HepG2 (cell line): ENCODE results near the gene HEBP1. TPM values are rescaled to one million over a fixed set of nuclear protein-coding genes. Genes with fewer than 3 reads are reported as not detected.
A peak's percentile ranks its signal among the peaks of the same experiment; 100 is the strongest.

Experiments
- ATAC-seq: fragments of 200-7000 bp; cut with Tn5 transposase; 3 replicates; pipeline ENCODE4 v1.9.1; 2020; ENCODE audit warnings: mild to moderate bottlenecking, moderate library complexity
- BruUV-seq: library from RNA; stranded (reverse); fragments of 400-500 nt; replicated peaks from 2 replicates; lab custom pipeline; 2021; lab: Mats Ljungman, UMichigan
- CTCF ChIA-PET: fragments of 300-600 bp; formaldehyde crosslinking; extraction: SDS; loops from one replicate; lab custom pipeline; 2021; ENCODE audit warnings: low total read pairs, inconsistent platforms, low intra/inter-chr PET ratio; lab: Yijun Ruan, JAX
- POLR2A ChIA-PET: fragments of 350-600 bp; sonication (Branson Sonifier 250); formaldehyde crosslinking; loops from one replicate; lab custom pipeline; 2020; ENCODE audit warnings: antibody characterized with exemption, inconsistent platforms; lab: Yijun Ruan, JAX
- DNase-seq: peaks from one replicate; pipeline ENCODE4 v3.0.0-alpha.2; 2015; ENCODE audit warnings: low spot score
- FAIRE-seq: peaks from 3 replicates; lab custom pipeline; 2011; peaks lifted over from hg19 to GRCh38; lab: Jason Lieb, UNC
- H2AFZ ChIP-seq: one replicate; pipeline ENCODE4 v1.6.1; 2011; ENCODE audit warnings: low read length, inconsistent platforms
- H3K27ac ChIP-seq: fragments of 300-600 bp; 3 replicates; pipeline ENCODE4 v1.8.0; 2011; ENCODE audit warnings: mixed run types, mild to moderate bottlenecking, mixed read lengths, low read length, inconsistent platforms; ENCODE audit not compliant: insufficient read depth; ENCODE audit errors: extremely low read length
- H3K27me3 ChIP-seq, 2 experiments: fragments of 200-600 bp in 1 of 2; 2 replicates in 1 of 2; 3 replicates in 1 of 2; pipeline versions ENCODE4 v1.6.0 to v1.8.0; 2011; ENCODE audit warnings: low read length in 2 of 2, mild to moderate bottlenecking in 2 of 2, moderate library complexity in 2 of 2, inconsistent platforms in 1 of 2; ENCODE audit not compliant: insufficient read depth in 2 of 2, control insufficient read depth in 1 of 2
- H3K36me3 ChIP-seq, 2 experiments: fragments of 200-600 bp in 1 of 2; replicated peaks in 1 of 2; 2 replicates in 1 of 2; 3 replicates in 1 of 2; pipeline versions ENCODE4 v1.5.1 to v1.8.0; 2011; ENCODE audit warnings: low read length in 2 of 2, inconsistent platforms in 1 of 2; ENCODE audit not compliant: insufficient read depth in 2 of 2, control insufficient read depth in 1 of 2
- H3K4me1 ChIP-seq: 2 replicates; pipeline ENCODE4 v1.5.1; 2012; ENCODE audit warnings: low read length, inconsistent platforms; ENCODE audit not compliant: insufficient read depth
- H3K4me2 ChIP-seq: 2 replicates; pipeline ENCODE4 v1.6.0; 2011; ENCODE audit warnings: low read depth, low read length, inconsistent platforms
- H3K4me3 ChIP-seq, 3 experiments: fragments of 200-600 bp in 1 of 3; sonication (generic), shearing (Covaris generic) in 1 of 3; replicated peaks in 1 of 3; 2 replicates each; pipeline ENCODE4 v1.5.1; 2011 to 2016; ENCODE audit warnings: low read length in 3 of 3, inconsistent platforms in 2 of 3, low read depth in 2 of 3, mild to moderate bottlenecking in 2 of 3, control low read depth in 1 of 3, mixed read lengths in 1 of 3; ENCODE audit not compliant: insufficient read depth in 1 of 3
- H3K79me2 ChIP-seq: one replicate; pipeline ENCODE4 v1.6.1; 2011; ENCODE audit warnings: low read length, inconsistent platforms; ENCODE audit not compliant: insufficient read depth
- H3K9ac ChIP-seq: 2 replicates; pipeline ENCODE4 v1.6.0; 2011; ENCODE audit warnings: mild to moderate bottlenecking, low read depth, low read length, inconsistent platforms; ENCODE audit not compliant: insufficient read depth
- H3K9me3 ChIP-seq: 2 replicates; pipeline ENCODE4 v1.5.1; 2012; ENCODE audit warnings: mild to moderate bottlenecking, low read length
- H4K20me1 ChIP-seq: 2 replicates; pipeline ENCODE4 v1.6.0; 2011; ENCODE audit warnings: inconsistent platforms, mild to moderate bottlenecking, low read length, moderate library complexity; ENCODE audit not compliant: insufficient read depth
- SMC3 ChIP-seq: IDR thresholded peaks from 2 replicates; pipeline ENCODE4 v1.6.1; 2011; ENCODE audit warnings: low read length, improper control_type of control experiment
- STAG1 ChIP-seq: sonication (generic); formaldehyde crosslinking; IDR thresholded peaks from 2 replicates; pipeline ENCODE4 v1.4.0; 2020; ENCODE audit warnings: missing genetic modification reagents
- ZBTB33 ChIP-seq: sonication (generic); formaldehyde crosslinking; IDR thresholded peaks from 2 replicates; pipeline ENCODE4 v1.4.0; 2020; ENCODE audit warnings: missing genetic modification reagents
- ZNF382 ChIP-seq: sonication (generic); formaldehyde crosslinking; IDR thresholded peaks from 2 replicates; pipeline ENCODE4 v1.5.0; 2020; ENCODE audit warnings: missing genetic modification reagents, mild to moderate bottlenecking, borderline replicate concordance
- WGBS: methylation state at CpG from one replicate; pipeline ENCODE4 v1.1.6; 2017; ENCODE audit warnings: low lambda C conversion rate; 5-methylcytosine and 5-hydroxymethylcytosine counted together
- in situ Hi-C: cut with HindIII; loops from 2 replicates; pipeline ENCODE4 v1.10.0; 2017; ENCODE audit warnings: low pct_unique_long_range_greater_than_20kb; ENCODE audit not compliant: extremely low pct_ligation_motif_present
- intact Hi-C: fragments of 100-400 bp; cut with micrococcal nuclease; formaldehyde crosslinking; loops from one replicate; pipeline ENCODE4 v1.10.0; 2022; ENCODE audit not compliant: unreplicated experiment
- polyA plus RNA-seq, 8 experiments: library from polyadenylated mRNA; depleted of rRNA in 3 of 8; stranded (reverse) in 7 of 8; unstranded in 1 of 8; fragments of >200 nt; fragmentation: Illumina TruSeq in 4 of 8; extraction: Trizol in 4 of 8; gene quantifications; 2 replicates each; pipeline versions ENCODE4 v1.2.1 to v1.2.3, GENCODE V29; 2011 to 2016; ENCODE audit warnings: low read depth in 4 of 8, missing spikeins in 1 of 8, mixed read lengths in 1 of 8; ENCODE audit not compliant: insufficient read depth in 1 of 8
- total RNA-seq, 5 experiments: library from RNA; depleted of rRNA; stranded (reverse); fragments of >200 nt; fragmentation: Illumina TruSeq; extraction: Trizol; gene quantifications; 2 replicates each; pipeline ENCODE4 v1.2.3, GENCODE V29; 2016; ENCODE audit warnings: low read depth in 1 of 5
- TF ChIP-seq, protein P1 (sequence below): sonication (generic); formaldehyde crosslinking; IDR thresholded peaks from 2 replicates; pipeline ENCODE4 v1.5.0; 2020; ENCODE audit warnings: mild to moderate bottlenecking, missing genetic modification reagents, moderate library complexity

HEBP1 gene
- total and polyA plus RNA-seq, 2 of the 13 experiments (the other 11 are each of a cell fraction or from before 2014, with no cell fraction given): 7.8 to 9.4 TPM

GRCh38 chr12:13023811-13024530 lies 23.9 kb upstream of the HEBP1 start:
- Histone ChIP-seq H3K27ac (no peak overlapping the region), H3K4me2 (no peak overlapping the region), H3K79me2 (no peaks in the 10 kb centered on the region), H3K9ac (no peak overlapping the region), H3K4me3 (no peak overlapping the region), H2AFZ (no peak overlapping the region), H3K27me3 (no peaks in the 10 kb centered on the region), H4K20me1 (no peaks in the 10 kb centered on the region), H3K9me3 (no peaks in the 10 kb centered on the region), H3K4me1 (no peaks in the 10 kb centered on the region), H3K36me3 (no peaks in the 10 kb centered on the region)
- intact Hi-C loops: loop anchor here (1.0 kb wide), 2 partner anchors 184 to 188 kb away; no protein-coding TSS in a partner anchor
- no TSS peak for BruUV-seq
- CTCF ChIA-PET: interaction anchor here (1.2 kb wide), 1 partner anchor 188 kb away, joined by 3 read pairs; no protein-coding TSS in a partner anchor
- peak; percentile 58; the same call in 1 of the 3 replicates for ATAC-seq
- DNase-seq: peak; percentile 11
- 53% methylated on average over 6 of the region's 6 CpGs for WGBS
- TF ChIP-seq ZNF382 (no peak), SMC3 (peak; percentile 7; the same call in 1 of the 2 replicates), STAG1 (peak; percentile 54), ZBTB33 (CRISPR knock-in tag) (no peak)
- TF ChIP-seq, protein P1, sequence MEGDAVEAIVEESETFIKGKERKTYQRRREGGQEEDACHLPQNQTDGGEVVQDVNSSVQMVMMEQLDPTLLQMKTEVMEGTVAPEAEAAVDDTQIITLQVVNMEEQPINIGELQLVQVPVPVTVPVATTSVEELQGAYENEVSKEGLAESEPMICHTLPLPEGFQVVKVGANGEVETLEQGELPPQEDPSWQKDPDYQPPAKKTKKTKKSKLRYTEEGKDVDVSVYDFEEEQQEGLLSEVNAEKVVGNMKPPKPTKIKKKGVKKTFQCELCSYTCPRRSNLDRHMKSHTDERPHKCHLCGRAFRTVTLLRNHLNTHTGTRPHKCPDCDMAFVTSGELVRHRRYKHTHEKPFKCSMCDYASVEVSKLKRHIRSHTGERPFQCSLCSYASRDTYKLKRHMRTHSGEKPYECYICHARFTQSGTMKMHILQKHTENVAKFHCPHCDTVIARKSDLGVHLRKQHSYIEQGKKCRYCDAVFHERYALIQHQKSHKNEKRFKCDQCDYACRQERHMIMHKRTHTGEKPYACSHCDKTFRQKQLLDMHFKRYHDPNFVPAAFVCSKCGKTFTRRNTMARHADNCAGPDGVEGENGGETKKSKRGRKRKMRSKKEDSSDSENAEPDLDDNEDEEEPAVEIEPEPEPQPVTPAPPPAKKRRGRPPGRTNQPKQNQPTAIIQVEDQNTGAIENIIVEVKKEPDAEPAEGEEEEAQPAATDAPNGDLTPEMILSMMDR (CRISPR knock-in tag): peak; percentile 48
- in situ Hi-C loops: no loop called here
- POLR2A ChIA-PET: no interaction called here
- no peak for FAIRE-seq
